ENCODE results near the gene ALG5. TPM values are rescaled to one million over a fixed set of nuclear protein-coding genes. Genes with fewer than 3 reads are reported as not detected.
A peak's percentile ranks its signal among the peaks of the same experiment; 100 is the strongest.

Gene ALG5
- total and polyA plus RNA-seq, 3 donors from 2014 or later: 16.8 to 27.1 (median 18.0) TPM

DNA sequence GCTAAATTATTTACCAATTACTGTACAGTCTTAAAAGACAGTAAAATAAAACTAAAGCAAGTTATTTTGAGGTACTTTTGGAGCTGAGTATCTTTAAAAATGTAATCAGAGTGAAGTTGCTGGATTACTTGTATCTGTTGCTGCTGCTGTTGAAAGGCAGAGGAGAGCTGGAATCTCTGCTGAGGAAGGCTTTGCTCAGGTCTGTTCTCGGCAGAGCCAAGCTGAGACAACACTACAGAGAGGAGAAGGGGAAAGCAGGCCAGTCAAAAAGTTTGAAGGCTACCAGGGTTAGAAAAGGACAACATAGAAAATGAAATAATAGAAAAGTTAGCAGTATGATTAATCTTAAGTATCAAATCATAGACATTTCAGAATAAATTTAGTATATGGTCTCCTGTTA, 11.3 kb upstream of the ALG5 start:
- H3K27ac ChIP-seq: no peak overlapping the region
- no peaks in the 10 kb centered on the region for H3K4me1 ChIP-seq
- 76 to 78% methylated on average over 1 of the region's 1 CpG for WGBS, 2 donors
- H3K27me3 ChIP-seq: no peaks in the 10 kb centered on the region
- H3K4me3 ChIP-seq: no peak overlapping the region
- H3K9me3 ChIP-seq: no peaks in the 10 kb centered on the region
- TF ChIP-seq, protein P1, sequence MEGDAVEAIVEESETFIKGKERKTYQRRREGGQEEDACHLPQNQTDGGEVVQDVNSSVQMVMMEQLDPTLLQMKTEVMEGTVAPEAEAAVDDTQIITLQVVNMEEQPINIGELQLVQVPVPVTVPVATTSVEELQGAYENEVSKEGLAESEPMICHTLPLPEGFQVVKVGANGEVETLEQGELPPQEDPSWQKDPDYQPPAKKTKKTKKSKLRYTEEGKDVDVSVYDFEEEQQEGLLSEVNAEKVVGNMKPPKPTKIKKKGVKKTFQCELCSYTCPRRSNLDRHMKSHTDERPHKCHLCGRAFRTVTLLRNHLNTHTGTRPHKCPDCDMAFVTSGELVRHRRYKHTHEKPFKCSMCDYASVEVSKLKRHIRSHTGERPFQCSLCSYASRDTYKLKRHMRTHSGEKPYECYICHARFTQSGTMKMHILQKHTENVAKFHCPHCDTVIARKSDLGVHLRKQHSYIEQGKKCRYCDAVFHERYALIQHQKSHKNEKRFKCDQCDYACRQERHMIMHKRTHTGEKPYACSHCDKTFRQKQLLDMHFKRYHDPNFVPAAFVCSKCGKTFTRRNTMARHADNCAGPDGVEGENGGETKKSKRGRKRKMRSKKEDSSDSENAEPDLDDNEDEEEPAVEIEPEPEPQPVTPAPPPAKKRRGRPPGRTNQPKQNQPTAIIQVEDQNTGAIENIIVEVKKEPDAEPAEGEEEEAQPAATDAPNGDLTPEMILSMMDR (IDR thresholded peaks at IDR 0.05): no peak
- no peak for TF ChIP-seq POLR2A (IDR thresholded peaks at IDR 0.05)
- DNase-seq: no peak
- intact Hi-C loops (cut with DNase I; ENCODE audit: low total_unique reads): no loop called here
- no peaks in the 10 kb centered on the region for H3K36me3 ChIP-seq (ENCODE audit: low read depth, missing control alignments)

DNA sequence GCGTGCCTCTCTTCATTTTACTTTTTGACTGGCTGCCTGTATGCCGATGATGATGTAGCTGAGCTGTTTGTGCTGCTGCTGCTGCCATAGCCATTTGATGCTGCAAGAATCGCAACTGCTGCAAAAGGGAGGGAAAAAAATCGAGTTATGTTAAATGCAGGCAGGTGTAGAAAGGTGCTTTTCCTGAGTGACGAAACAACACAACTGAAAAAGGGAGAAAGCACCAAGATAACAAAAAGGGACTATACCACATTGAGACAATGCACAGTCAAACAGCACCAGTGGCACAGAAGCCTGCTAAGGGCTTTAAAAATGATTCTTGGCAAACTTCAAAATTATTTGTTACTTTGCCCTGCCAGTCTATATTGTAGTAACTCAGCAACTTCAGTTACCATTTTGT, 10.6 kb upstream of the ALG5 start:
- 82 to 87% methylated on average over 5 of the region's 5 CpGs for WGBS, 2 donors
- no peak overlapping the region for H3K4me3 ChIP-seq
- H3K4me1 ChIP-seq: no peaks in the 10 kb centered on the region
- TF ChIP-seq, protein P1 (IDR thresholded peaks at IDR 0.05): no peak
- no peak for TF ChIP-seq POLR2A (IDR thresholded peaks at IDR 0.05)
- H3K27me3 ChIP-seq: no peaks in the 10 kb centered on the region
- intact Hi-C loops (cut with DNase I; ENCODE audit: low total_unique reads): no loop called here
- no peaks in the 10 kb centered on the region for H3K9me3 ChIP-seq
- H3K27ac ChIP-seq: no peak overlapping the region
- no peak for DNase-seq
- H3K36me3 ChIP-seq (ENCODE audit: low read depth, missing control alignments): no peaks in the 10 kb centered on the region

DNA sequence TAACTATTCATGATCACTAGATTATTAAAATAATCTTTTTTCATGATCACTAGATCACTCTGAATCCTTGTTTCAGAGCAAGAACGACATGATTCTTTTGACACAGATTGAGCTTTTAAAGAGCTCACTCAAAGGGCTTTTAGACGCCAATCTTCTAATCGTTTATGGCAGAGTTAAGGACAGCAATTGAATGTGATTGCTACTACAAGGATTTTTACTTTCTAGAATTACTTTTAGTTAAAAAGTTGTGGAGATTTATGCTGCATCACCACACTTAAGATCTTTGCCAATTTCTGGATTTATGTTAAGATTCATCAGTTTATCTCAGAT, 2.7 kb upstream of the ALG5 start:
- no peak for TF ChIP-seq POLR2A (IDR thresholded peaks at IDR 0.05)
- TF ChIP-seq, protein P1 (IDR thresholded peaks at IDR 0.05): no peak
- no peak for DNase-seq
- Histone ChIP-seq H3K36me3 (ENCODE audit: low read depth, missing control alignments) (no peaks in the 10 kb centered on the region), H3K4me1 (peaks cover 8% of the 10 kb centered on the region), H3K27ac (no peak overlapping the region), H3K9me3 (no peaks in the 10 kb centered on the region), H3K27me3 (no peaks in the 10 kb centered on the region), H3K4me3 (no peak overlapping the region)
- intact Hi-C loops (cut with DNase I; ENCODE audit: low total_unique reads): no loop called here
- WGBS, 2 donors: 21% methylated on average over 3 of the region's 3 CpGs

DNA sequence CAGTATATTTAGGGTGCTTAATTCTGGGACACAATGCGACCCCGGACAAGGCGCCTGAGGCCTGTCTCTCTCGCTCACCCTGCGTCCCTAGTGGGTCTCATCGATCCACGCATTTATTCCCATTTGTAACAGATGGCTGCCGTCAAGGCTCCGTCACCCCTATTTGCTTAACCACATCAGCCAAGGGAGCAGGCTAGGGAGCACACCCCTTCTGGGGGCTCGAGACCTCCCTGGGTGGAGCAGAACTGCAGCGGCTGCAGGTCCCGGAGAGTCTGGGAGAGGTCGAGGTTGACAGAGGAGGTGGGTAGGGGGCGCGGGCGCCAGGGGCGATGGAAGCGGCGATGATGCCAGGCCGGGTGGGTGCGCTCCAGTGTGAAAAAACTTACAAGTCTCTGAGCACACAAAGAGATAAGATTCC, 507 bp downstream of the ALG5 start:
- no peaks in the 10 kb centered on the region for H3K27me3 ChIP-seq
- no peaks in the 10 kb centered on the region for H3K36me3 ChIP-seq (ENCODE audit: low read depth, missing control alignments)
- peak overlapping the region; percentile 92 to 94 for H3K4me3 ChIP-seq
- 1% methylated on average over 21 of the region's 21 CpGs for WGBS, 2 donors
- H3K27ac ChIP-seq: peak overlapping the region; percentile 82 to 96
- H3K9me3 ChIP-seq: no peaks in the 10 kb centered on the region
- DNase-seq: peak; percentile 26
- no peak for TF ChIP-seq POLR2A (IDR thresholded peaks at IDR 0.05)
- TF ChIP-seq, protein P1 (IDR thresholded peaks at IDR 0.05): no peak
- intact Hi-C loops (cut with DNase I; ENCODE audit: low total_unique reads): no loop called here
- H3K4me1 ChIP-seq: peaks cover 8% of the 10 kb centered on the region

DNA sequence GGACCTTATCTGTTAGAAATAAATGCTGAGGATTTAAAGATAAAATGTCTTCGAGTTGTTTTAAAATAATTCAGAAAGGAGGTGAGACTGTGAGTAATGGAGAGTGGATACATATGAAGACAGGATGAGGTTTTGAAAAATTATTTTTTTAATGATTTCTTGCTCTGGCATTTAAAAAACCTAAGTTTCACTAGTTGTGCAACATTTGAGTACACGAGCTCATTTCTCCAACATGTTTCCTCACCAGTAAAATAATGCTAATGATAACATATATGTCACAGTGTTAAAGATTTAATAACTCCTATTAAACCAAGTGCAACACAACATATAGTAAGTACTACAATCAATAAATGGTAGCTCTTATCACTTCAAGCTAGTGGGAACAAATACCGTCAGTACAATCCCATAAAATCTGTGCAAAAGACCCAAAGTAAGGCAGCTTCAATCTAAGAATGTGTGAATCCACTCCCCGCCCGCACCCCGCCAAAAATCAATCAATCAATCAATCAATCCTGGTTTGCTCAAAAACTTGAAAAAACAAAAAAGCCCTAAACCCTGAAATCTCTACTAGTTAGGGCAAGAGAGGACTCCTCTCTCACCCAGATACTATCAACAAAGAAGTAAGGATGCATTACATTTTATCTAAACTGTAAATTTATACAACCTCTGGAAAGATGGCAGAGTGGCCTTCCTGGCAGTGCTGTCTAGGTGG, 1.3 kb downstream of the ALG5 start:
- H3K27ac ChIP-seq: no peak overlapping the region
- H3K4me3 ChIP-seq: peak overlapping the region; percentile 92 to 94
- intact Hi-C loops (cut with DNase I; ENCODE audit: low total_unique reads): no loop called here
- H3K9me3 ChIP-seq: no peaks in the 10 kb centered on the region
- H3K36me3 ChIP-seq (ENCODE audit: low read depth, missing control alignments): no peaks in the 10 kb centered on the region
- peaks cover 8% of the 10 kb centered on the region for H3K4me1 ChIP-seq
- no peak for DNase-seq
- H3K27me3 ChIP-seq: no peaks in the 10 kb centered on the region
- WGBS, 2 donors: 45 to 46% methylated on average over 6 of the region's 6 CpGs
- TF ChIP-seq POLR2A (IDR thresholded peaks at IDR 0.05): no peak
